GM21515 (cell line): ENCODE data around the gene PARD6G.
"Not testable (repeated sequence)": the region's sequence is repeated elsewhere in the genome, so short reads cannot be mapped to it uniquely, and the experiment has no call there.

Experiments
- ATAC-seq: cut with Tn5 transposase; IDR thresholded peaks from one replicate; pipeline ENCODE4 v1.9.1; 2021; ENCODE audit not compliant: unreplicated experiment

Gene PARD6G

GRCh38 chr18:80172056-80172455 lies 75.3 kb downstream of the PARD6G start:
- no peak for ATAC-seq

DNA sequence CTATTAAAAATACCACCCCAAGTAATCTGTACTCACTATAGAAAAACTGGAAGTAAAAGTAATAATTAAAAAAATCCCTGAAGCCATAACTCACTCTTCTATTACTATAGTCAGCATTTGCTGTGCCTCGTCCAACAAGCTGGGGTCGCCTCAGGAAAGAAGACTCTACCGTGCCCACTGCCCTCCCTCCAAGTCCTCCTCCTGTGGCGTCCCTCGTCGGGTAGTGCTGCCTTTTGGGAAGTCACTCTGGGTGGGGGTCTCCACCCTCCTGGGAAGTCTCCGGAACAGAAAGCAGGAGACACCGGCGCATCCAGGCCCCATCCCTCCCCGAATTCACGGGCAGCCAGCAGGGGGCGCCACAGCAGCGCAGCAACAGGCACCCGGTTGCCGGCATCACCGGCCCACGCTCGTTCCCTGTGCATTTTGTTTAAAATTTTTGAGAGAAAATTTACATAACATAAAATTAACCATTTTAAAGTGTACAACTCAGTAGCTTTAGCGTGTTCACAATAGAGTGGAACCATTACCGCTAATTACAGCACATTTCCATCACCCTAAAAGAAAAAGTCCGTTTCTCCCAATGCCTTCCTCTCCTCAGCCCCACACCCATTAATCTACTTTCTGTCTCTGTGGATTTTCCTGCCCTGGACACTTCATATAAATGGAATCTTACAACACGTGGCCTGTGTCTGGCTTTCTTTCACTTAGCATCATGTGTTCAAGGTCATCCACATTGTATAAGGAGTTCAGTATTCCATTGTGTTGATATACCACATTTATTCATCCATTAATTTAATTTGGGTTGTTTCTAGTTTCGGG lies 76.1 kb downstream of the PARD6G start:
- ATAC-seq: no peak

GRCh38 chr18:80170395-80171053 lies 76.8 kb downstream of the PARD6G start:
- no peak for ATAC-seq

DNA sequence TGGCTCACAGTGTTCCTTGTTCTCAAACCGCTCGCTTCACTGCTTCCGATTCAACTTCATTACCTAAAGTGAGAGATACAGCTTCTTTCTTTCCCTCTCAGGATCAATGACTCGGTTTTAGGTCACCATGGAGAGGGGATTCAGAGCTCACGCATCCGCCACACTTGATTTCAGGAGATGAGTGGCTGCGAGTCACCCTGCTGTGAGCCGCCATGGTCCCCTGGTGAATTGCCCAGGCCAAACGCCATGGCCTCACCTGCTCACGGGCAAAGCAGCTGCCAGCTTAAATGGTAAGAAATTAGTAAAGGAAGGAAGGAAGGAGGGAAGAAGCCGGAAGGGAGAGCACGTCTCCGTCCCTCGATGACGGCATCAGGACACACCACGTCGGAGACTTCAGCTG lies 77.7 kb downstream of the PARD6G start:
- no peak for ATAC-seq

GRCh38 chr18:80168982-80169381 lies 78.3 kb downstream of the PARD6G start:
- no peak for ATAC-seq

DNA sequence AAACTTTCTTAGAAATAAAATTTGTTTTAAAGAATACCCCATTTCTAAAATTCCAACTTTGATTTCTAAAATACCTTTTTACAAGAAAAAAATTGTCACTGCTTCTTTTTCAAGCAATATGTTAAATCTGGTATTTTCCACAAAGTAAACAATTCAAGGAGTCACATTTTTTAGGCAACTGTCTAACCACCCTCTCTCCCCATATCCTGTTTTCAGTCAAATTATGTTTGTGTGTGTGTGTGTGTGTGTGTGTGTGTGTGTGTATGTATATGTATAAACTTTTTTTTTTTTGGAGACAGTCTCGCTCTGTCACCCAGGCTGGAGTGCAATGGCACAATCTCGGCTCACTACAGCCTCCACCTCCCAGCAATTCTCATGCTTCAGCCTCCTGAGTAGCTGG lies 79.0 kb downstream of the PARD6G start:
- no peak for ATAC-seq

GRCh38 chr18:80167931-80168330 lies 79.4 kb downstream of the PARD6G start:
- no peak for ATAC-seq

DNA sequence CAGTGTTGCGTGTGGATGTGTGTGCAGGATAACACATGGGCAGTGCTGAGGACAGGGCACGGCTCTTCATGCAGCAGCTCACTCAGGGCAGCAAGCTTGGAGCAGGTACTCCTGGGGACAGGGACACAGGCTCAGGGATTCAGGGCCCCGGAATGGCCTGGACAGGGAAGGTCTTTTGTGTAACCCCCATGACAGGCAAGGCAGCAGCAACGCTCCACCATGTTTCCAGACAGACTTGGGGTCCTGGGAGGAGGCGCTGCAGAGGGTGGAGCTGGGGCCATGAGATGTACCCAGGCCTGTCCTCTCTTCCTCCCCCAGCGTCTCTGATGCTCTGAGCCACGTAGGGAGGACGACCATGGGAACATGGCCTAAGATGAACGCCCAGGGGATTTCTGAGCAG lies 80.0 kb downstream of the PARD6G start:
- no peak for ATAC-seq

GRCh38 chr18:80166725-80167124 lies 80.6 kb downstream of the PARD6G start:
- no peak for ATAC-seq

- ATAC-seq: no peak
These were observed 81.1 kb downstream of the PARD6G start for GRCh38 chr18:80166240-80166639.

GRCh38 chr18:80164727-80165355 lies 82.5 kb downstream of the PARD6G start:
- ATAC-seq: not testable (repeated sequence)

- ATAC-seq: no peak
These were observed 84.1 kb downstream of the PARD6G start for GRCh38 chr18:80163183-80163582.

GRCh38 chr18:80161781-80162417 lies 85.4 kb downstream of the PARD6G start:
- no peak for ATAC-seq

DNA sequence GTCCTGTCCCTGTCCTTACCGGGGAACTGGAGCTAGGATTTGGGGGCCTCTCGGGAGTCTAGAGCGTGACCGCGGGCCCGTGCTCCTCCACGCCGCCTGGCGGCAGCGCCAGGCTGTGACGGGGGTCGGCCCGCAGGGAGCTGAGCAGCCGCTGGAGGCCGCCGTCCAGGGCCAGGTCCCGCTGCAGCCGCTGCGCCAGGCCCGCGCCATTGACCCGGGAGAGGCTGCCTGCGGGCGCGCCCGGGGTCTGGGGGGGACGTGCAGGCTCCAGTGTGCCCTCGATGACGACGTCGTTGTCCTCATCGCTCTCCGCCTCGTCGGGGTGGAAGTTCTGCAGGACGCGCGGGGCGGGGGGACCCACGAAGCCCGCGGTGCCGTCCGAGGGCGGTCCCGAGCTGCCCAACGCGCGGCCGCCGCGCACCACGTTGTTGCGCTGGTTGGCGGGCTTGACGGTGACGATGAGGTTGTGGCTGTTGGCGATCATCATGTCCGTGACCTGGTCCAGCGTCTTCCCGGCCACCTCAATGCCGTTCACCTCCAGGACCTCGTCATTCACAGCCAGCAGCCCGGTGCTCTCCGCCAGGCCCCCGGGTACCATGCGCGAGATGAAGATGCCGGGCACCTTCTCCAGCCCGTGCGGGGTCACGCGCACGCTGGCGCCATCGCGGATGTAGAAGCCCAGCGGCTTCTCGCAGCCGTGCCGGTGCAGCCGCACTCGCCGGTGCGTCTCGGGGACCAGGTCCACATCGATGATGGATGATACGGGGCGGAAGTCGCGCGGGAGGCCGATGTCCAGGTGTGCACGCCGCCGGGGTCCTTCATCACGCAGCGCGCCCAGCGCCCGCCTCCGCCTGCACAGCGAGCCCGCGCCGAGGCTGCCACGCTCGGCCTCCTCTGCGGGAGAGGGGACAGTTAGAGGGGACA lies 87.3 kb downstream of the PARD6G start:
- peak; percentile 58 for ATAC-seq

GRCh38 chr18:80158365-80158764 lies 88.9 kb downstream of the PARD6G start:
- no peak for ATAC-seq

DNA sequence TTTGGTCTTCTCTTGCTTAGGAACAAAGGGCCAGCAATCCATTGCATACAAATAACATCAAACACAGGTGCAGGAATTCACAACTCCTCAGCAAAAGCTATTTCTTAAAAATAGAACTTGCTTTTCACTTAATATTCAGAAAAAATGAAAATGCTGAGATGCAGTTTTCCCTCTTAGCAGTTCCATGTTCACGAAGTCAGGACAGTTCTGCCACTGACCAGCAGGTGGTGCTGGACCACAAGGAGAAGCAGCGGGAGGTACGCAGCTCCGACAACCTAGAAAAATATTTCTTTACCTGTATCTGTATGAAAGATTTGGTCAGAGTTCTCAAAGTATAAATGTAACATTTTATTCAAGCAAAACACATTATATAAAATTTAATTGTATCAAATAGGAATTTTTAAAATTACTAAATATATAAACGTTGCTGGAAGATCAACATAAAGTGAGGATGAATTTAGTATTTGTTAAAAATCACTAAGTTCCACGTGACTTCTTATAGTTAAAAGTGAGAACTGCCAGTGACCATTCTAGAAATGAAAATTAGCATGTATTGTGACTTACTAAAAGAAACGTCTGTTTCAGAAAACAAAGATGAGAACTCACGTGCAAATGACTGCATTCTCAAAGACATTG lies 89.5 kb downstream of the PARD6G start:
- no peak for ATAC-seq

- ATAC-seq: peak; percentile 53
These were observed 93.0 kb downstream of the PARD6G start for GRCh38 chr18:80154293-80154692.

- no peak for ATAC-seq
These were observed 97.6 kb downstream of the PARD6G start for GRCh38 chr18:80149667-80150066.

DNA sequence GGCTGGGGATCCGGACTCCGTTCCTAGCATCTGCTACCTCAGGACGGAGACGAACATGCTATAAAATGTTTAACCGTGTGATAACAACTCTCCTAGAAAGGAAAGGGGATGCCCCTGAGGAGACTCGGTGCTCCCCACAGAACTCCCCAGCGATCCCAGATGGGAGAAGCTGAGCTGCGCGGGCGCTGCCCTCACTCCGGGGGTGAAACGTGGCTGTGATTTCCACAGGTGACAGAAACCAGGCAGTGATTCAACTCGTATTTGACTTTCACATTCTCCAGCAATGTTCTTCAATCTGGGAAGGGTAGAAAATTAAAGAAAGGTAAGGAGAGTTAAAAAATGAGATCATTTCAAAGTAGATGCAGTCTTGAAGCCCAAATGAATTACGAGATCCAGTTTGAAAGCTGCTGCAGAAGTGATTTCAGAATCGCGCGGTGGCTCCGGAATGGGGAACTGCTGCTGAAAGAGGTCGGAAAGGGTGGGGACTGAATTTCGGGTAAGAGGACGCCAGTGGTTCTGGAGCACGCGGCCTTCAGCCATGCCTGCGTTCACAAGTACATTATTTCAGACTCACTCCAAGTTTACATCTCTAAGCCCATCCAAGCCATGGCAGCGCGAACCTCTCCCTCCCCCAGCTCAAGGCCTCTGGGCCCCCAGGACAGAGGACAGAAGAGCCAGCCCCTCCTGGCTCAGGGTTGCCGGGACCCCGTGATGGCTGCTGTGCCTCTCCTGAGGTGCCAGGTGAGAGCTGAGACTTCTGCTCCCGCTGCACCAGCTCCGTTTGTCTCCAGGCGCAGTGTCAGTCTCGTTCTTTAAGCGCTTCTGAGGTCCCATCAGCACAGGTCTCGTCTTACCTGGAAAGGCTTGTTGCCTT lies 98.8 kb downstream of the PARD6G start:
- no peak for ATAC-seq
